Brain microvascular endothelial cell (primary cell): Measurements from ENCODE around the gene COLQ.
"Not testable (repeated sequence)": the region's sequence is repeated elsewhere in the genome, so short reads cannot be mapped to it uniquely, and the experiment has no call there.

Experiments used
- DNase-seq: peaks from one replicate; pipeline ENCODE4 v3.0.0-alpha.2; 2020
- H3K27ac ChIP-seq: fragments of 250-450 bp; sonication (Bioruptor Pico); 2 replicates; pipeline ENCODE4 v1.5.1; 2020; ENCODE audit warnings: mild to moderate bottlenecking, moderate library complexity
- H3K27me3 ChIP-seq: fragments of 250-450 bp; sonication (Bioruptor Pico); replicated peaks from 2 replicates; pipeline ENCODE4 v1.5.1; 2020; ENCODE audit warnings: mild to moderate bottlenecking
- H3K36me3 ChIP-seq: fragments of 250-450 bp; sonication (Bioruptor Pico); replicated peaks from 2 replicates; pipeline ENCODE4 v1.5.1; 2020; ENCODE audit warnings: mild to moderate bottlenecking
- H3K4me3 ChIP-seq: 2 replicates; pipeline ENCODE4 v1.5.1; 2011; ENCODE audit warnings: low read depth, mild to moderate bottlenecking, control low read depth, low read length, moderate library complexity
- CTCF ChIP-seq: IDR thresholded peaks from 2 replicates; pipeline ENCODE4 v1.5.1; 2011; ENCODE audit warnings: low read depth, mild to moderate bottlenecking, moderate library complexity, low read length, control low read depth, inconsistent platforms; ENCODE audit errors: missing control alignments
- in situ Hi-C: cut with HindIII; loops from 2 replicates; pipeline ENCODE4 v1.10.0; 2017; ENCODE audit warnings: low sequenced_read_pairs, low pct_ligation_motif_present

The COLQ gene

GRCh38 chr3:15490158-15490557 lies 31.3 kb downstream of the COLQ start:
- H3K27me3 ChIP-seq = no peaks in the 10 kb centered on the region
- no peak for TF ChIP-seq CTCF
- in situ Hi-C loops = no loop called here

GRCh38 chr3:15488002-15488401 lies 33.5 kb downstream of the COLQ start:
- no peak for TF ChIP-seq CTCF
- Histone ChIP-seq H3K27me3 (no peaks in the 10 kb centered on the region), H3K4me3 (no peak overlapping the region), H3K36me3 (no peaks in the 10 kb centered on the region), H3K27ac (no peak overlapping the region)
- DNase-seq = no peak
- in situ Hi-C loops = no loop called here

More at GRCh38 chr3:15490158-15490557, 31.3 kb downstream of the COLQ start:
- Histone ChIP-seq H3K36me3 (no peaks in the 10 kb centered on the region), H3K27ac (no peak overlapping the region), H3K4me3 (no peak overlapping the region)
- no peak for DNase-seq

- DNase-seq = no peak
- H3K27me3 ChIP-seq = no peaks in the 10 kb centered on the region
- in situ Hi-C loops = no loop called here
- H3K4me3 ChIP-seq = no peak overlapping the region
- no peaks in the 10 kb centered on the region for H3K36me3 ChIP-seq
- no peak overlapping the region for H3K27ac ChIP-seq
- no peak for TF ChIP-seq CTCF
Observed at GRCh38 chr3:15486979-15487378, 34.5 kb downstream of the COLQ start.

GRCh38 chr3:15486020-15486419 lies 35.5 kb downstream of the COLQ start:
- DNase-seq = no peak
- Histone ChIP-seq H3K36me3 (no peaks in the 10 kb centered on the region), H3K27me3 (no peaks in the 10 kb centered on the region), H3K4me3 (no peak overlapping the region), H3K27ac (no peak overlapping the region)
- TF ChIP-seq CTCF = no peak
- in situ Hi-C loops = no loop called here

- DNase-seq, H3K27me3 ChIP-seq, H3K36me3 ChIP-seq, H3K4me3 ChIP-seq, H3K27ac ChIP-seq, in situ Hi-C loops: not testable (repeated sequence)
Observed at GRCh38 chr3:15484551-15484950, 37.0 kb downstream of the COLQ start.

- no peak overlapping the region for H3K27ac ChIP-seq
- no peak for TF ChIP-seq CTCF
- no peak for DNase-seq
- no peaks in the 10 kb centered on the region for H3K27me3 ChIP-seq
- no peak overlapping the region for H3K4me3 ChIP-seq
- in situ Hi-C loops = no loop called here
- H3K36me3 ChIP-seq = no peaks in the 10 kb centered on the region
Observed at GRCh38 chr3:15479400-15480224, 41.9 kb downstream of the COLQ start.
